VCaP (cell line): ENCODE data around the gene GNB1L.

ENCODE experiments used
- H3K27ac ChIP-seq: fragments of 450-650 bp; 2 replicates; pipeline ENCODE4 v1.5.1; 2017
- CTCF ChIP-seq: fragments of 450-650 bp; conservative IDR thresholded peaks from 2 replicates; pipeline ENCODE4 v1.5.1; 2017; ENCODE audit warnings: mild to moderate bottlenecking, moderate library complexity

The GNB1L gene

GRCh38 chr22:19821523-19822300 lies 33.0 kb downstream of the GNB1L start:
- TF ChIP-seq CTCF = no peak

GRCh38 chr22:19820880-19821522 lies 33.7 kb downstream of the GNB1L start:
- H3K27ac ChIP-seq = no peak overlapping the region
- TF ChIP-seq CTCF = no peak

More at GRCh38 chr22:19821523-19822300, 33.0 kb downstream of the GNB1L start:
- no peak overlapping the region for H3K27ac ChIP-seq

- no peak overlapping the region for H3K27ac ChIP-seq
- TF ChIP-seq CTCF = no peak
Measured at GRCh38 chr22:19819911-19820879, 34.5 kb downstream of the GNB1L start.

- TF ChIP-seq CTCF = no peak
- H3K27ac ChIP-seq = no peak overlapping the region
Measured at GRCh38 chr22:19819208-19819910, 35.3 kb downstream of the GNB1L start.

GRCh38 chr22:19818324-19819207 lies 36.1 kb downstream of the GNB1L start:
- no peak for TF ChIP-seq CTCF
- H3K27ac ChIP-seq = no peak overlapping the region

GRCh38 chr22:19816372-19817119 lies 38.1 kb downstream of the GNB1L start:
- no peak for TF ChIP-seq CTCF
- no peak overlapping the region for H3K27ac ChIP-seq
